ENCODE data around the gene SPSB1. TPM values are rescaled to one million over a fixed set of nuclear protein-coding genes. Genes with fewer than 3 reads are reported as not detected.

Gene SPSB1
- polyA plus RNA-seq, 1 donor from 2014 or later, result 1.4 TPM

DNA sequence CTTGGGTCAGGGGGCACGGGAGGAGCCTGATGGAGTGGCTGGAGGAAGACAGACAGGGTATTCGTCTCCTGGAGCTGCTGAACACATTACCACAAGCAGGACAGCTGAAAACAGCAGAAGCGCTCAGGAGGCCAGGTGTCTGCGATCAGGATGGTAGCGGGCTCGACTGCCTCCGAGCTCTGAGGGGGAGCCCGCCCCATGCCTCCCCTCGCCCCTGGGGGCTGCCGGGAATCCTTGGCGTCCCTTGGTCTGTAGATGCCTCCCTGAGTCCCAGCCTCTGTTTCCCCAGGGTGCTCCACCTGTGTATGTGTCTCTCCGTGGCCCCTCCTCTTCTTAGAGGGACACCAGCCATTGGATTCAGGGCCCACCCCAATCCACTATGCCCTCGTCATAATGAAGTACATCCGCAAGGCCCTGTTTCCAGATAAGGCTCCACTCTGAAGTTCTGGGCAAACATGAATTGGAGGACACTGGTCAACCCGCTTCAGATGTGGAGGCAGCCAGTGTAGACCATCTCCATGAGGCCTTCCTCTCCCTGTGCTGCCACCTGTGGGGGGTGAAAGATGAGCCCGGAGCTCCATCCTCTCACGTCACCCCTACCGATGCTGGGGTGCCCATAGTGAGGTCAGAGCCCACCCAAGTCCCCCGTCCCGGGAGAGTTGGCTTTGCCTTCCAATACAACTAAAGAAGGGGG is 67.8 kb downstream of the SPSB1 start:
- Histone ChIP-seq H2AFZ (ENCODE audit: low read depth, low read length) (no peak overlapping the region), H3K79me2 (replicated peaks; ENCODE audit: insufficient read depth, low read length) (no peaks in the 10 kb centered on the region), H3K36me3 (ENCODE audit: insufficient read depth, low read length) (no peaks in the 10 kb centered on the region), H3F3A (ENCODE audit: insufficient read depth, low read length, poor library complexity, severe bottlenecking) (no peaks in the 10 kb centered on the region), H3K27me3 (ENCODE audit: insufficient read depth, low read depth, low read length) (no peaks in the 10 kb centered on the region), H3K27ac (ENCODE audit: low read length) (no peak overlapping the region), H3K4me3 (ENCODE audit: low read length) (no peak overlapping the region), H3K9me3 (ENCODE audit: low read length) (no peaks in the 10 kb centered on the region), H3K9ac (ENCODE audit: low read length) (no peak overlapping the region), H3K4me2 (ENCODE audit: low read length) (no peak overlapping the region), H3K9me2 (ENCODE audit: insufficient read depth, low read length) (no peaks in the 10 kb centered on the region), H4K20me1 (ENCODE audit: insufficient read depth) (no peaks in the 10 kb centered on the region)
- TF ChIP-seq SMC3 (conservative IDR thresholded peaks at IDR 0.05; ENCODE audit: poor library complexity), result no peak
- TF ChIP-seq MXI1 (conservative IDR thresholded peaks at IDR 0.05; ENCODE audit: poor library complexity, severe bottlenecking), result no peak
- TF ChIP-seq TAF1 (IDR thresholded peaks at IDR 0.05; ENCODE audit: low read depth), result no peak
- TF ChIP-seq EP300 (conservative IDR thresholded peaks at IDR 0.05; ENCODE audit: poor library complexity, severe bottlenecking), result no peak
- TF ChIP-seq CTCF (IDR thresholded peaks at IDR 0.05; ENCODE audit: poor library complexity, severe bottlenecking), result no peak
- TF ChIP-seq POLR2AphosphoS5 (IDR thresholded peaks at IDR 0.05), result no peak
- TF ChIP-seq REST (IDR thresholded peaks at IDR 0.05; ENCODE audit: borderline replicate concordance), result no peak

- no peaks in the 10 kb centered on the region for H3K36me3 ChIP-seq (ENCODE audit: insufficient read depth, low read length)
- H3K27ac ChIP-seq (ENCODE audit: low read length), result no peak overlapping the region
- no peaks in the 10 kb centered on the region for H3K9me3 ChIP-seq (ENCODE audit: low read length)
- no peak overlapping the region for H2AFZ ChIP-seq (ENCODE audit: low read depth, low read length)
- no peaks in the 10 kb centered on the region for H4K20me1 ChIP-seq (ENCODE audit: insufficient read depth)
- no peak for TF ChIP-seq POLR2AphosphoS5 (IDR thresholded peaks at IDR 0.05)
- no peaks in the 10 kb centered on the region for H3F3A ChIP-seq (ENCODE audit: insufficient read depth, low read length, poor library complexity, severe bottlenecking)
- no peaks in the 10 kb centered on the region for H3K79me2 ChIP-seq (replicated peaks; ENCODE audit: insufficient read depth, low read length)
- H3K4me3 ChIP-seq (ENCODE audit: low read length), result no peak overlapping the region
- no peaks in the 10 kb centered on the region for H3K9me2 ChIP-seq (ENCODE audit: insufficient read depth, low read length)
- no peaks in the 10 kb centered on the region for H3K27me3 ChIP-seq (ENCODE audit: insufficient read depth, low read depth, low read length)
- no peak overlapping the region for H3K4me2 ChIP-seq (ENCODE audit: low read length)
- no peak overlapping the region for H3K9ac ChIP-seq (ENCODE audit: low read length)
Observed at GRCh38 chr1:9361630-9362260, 69.1 kb downstream of the SPSB1 start.

- TF ChIP-seq MXI1 (conservative IDR thresholded peaks at IDR 0.05; ENCODE audit: poor library complexity, severe bottlenecking) (no peak), EZH2 (IDR thresholded peaks at IDR 0.05; ENCODE audit: borderline replicate concordance, insufficient read depth, low read length, poor library complexity, severe bottlenecking) (no peak), EP300 (conservative IDR thresholded peaks at IDR 0.05; ENCODE audit: poor library complexity, severe bottlenecking) (no peak), SMC3 (conservative IDR thresholded peaks at IDR 0.05; ENCODE audit: poor library complexity) (no peak), RAD21 (conservative IDR thresholded peaks at IDR 0.05) (no peak), CTCF (IDR thresholded peaks at IDR 0.05; ENCODE audit: poor library complexity, severe bottlenecking) (no peak), POLR2AphosphoS5 (IDR thresholded peaks at IDR 0.05) (no peak), TAF1 (IDR thresholded peaks at IDR 0.05; ENCODE audit: low read depth) (no peak), REST (IDR thresholded peaks at IDR 0.05; ENCODE audit: borderline replicate concordance) (no peak)
- Histone ChIP-seq H3K27me3 (ENCODE audit: insufficient read depth, low read depth, low read length) (no peaks in the 10 kb centered on the region), H3F3A (ENCODE audit: insufficient read depth, low read length, poor library complexity, severe bottlenecking) (no peaks in the 10 kb centered on the region), H3K9me2 (ENCODE audit: insufficient read depth, low read length) (no peaks in the 10 kb centered on the region), H3K4me2 (ENCODE audit: low read length) (no peak overlapping the region), H3K9me3 (ENCODE audit: low read length) (no peaks in the 10 kb centered on the region), H3K36me3 (ENCODE audit: insufficient read depth, low read length) (no peaks in the 10 kb centered on the region), H4K20me1 (ENCODE audit: insufficient read depth) (no peaks in the 10 kb centered on the region), H3K27ac (ENCODE audit: low read length) (no peak overlapping the region), H3K4me3 (ENCODE audit: low read length) (no peak overlapping the region), H3K9ac (ENCODE audit: low read length) (no peak overlapping the region), H2AFZ (ENCODE audit: low read depth, low read length) (no peak overlapping the region), H3K79me2 (replicated peaks; ENCODE audit: insufficient read depth, low read length) (no peaks in the 10 kb centered on the region)
Observed at GRCh38 chr1:9362488-9362887, 69.8 kb downstream of the SPSB1 start.

All from neural cell (in vitro differentiated cells).